SH-SY5Y (cell line): ENCODE results near the gene PALB2.

Experiments used
- GATA2 ChIP-seq: IDR thresholded peaks from 2 replicates; pipeline ENCODE4 v1.6.1; 2011; ENCODE audit warnings: mild to moderate bottlenecking, low read depth, low read length
- GATA3 ChIP-seq: IDR thresholded peaks from 2 replicates; pipeline ENCODE4 v1.6.1; 2011; ENCODE audit warnings: low read depth, mild to moderate bottlenecking, low read length, moderate library complexity

GRCh38 chr16:23682181-23682580 lies 41.1 kb upstream of the PALB2 start:
- TF ChIP-seq GATA2: no peak
- no peak for TF ChIP-seq GATA3
